ENCODE results near the gene CLNK.
"Not testable (repeated sequence)": the region's sequence is repeated elsewhere in the genome, so short reads cannot be mapped to it uniquely, and the experiment has no call there.

CLNK gene

DNA sequence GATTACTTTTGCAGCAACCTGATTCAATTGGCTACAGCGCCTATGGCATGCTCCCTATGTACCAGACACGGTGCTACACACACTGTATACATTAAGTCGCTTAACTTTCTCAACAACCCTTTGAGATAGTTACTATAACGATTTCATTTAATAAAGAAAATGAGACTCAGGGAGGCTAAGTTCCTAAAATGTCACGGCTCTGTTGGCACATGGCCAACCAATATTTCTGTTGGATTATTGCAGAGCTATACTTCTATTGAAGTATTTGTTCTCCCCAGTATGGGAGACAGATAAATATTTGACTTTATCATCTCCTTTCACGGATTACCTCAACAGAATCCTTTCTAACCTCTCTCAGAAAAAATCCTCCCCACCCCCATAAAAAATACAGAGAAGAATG is 25.3 kb downstream of the CLNK start:
- no peak for DNase-seq

DNA sequence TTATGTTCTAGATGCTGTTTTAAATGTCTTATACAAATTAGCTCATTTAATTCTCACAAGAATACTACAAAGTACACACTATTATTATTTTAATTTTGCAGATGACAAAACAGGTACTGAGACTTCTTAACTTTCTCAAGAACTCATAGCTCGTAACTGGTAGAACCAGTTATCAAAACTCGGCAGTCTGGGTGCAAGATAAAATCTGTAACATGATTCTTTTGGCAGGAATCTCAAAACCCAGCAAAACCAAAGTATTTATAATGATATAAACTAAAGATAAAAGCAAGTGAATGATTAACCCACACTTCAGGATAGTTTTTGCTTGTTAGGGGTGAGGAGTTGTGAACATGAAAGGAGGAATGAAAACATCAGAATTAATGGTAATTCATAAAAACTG is 27.6 kb downstream of the CLNK start:
- no peak for DNase-seq

DNA sequence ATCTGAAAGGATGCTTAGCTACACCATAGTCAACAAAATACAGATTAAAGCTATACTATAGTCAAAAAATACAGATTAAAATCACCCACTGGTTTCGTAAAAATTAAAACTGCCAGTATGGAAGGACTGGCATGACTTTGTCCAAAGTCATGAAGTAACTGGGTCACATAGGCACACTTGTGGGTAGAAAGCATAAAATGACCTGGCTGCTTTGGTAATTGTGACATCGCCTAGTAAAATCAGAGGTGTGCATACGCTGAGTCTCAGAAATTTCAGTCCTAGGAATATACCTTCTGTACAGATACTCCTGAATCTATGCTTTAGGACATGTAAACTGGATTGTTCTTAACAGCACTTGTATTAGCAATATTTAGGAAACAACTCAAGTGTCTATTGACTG is 28.1 kb downstream of the CLNK start:
- DNase-seq = no peak

DNA sequence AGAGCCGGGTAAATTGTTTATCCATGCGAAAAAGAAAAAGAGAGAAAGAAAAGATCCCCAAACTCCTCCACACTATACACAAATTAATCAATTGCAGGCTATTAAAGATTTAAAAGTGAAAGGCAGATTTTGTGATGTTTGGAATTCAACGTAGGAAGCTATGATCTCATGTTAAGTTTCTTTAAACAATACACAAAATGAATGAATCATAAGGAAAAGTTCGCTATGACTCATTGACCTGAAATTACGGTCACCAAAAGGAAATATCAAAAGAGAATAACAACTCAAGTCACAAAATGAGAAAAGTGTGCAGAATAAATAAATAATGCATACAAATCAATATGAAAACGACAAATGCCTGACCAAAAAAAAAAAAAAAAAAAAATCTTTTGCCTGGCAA is 28.6 kb downstream of the CLNK start:
- DNase-seq = peak; percentile 55

DNA sequence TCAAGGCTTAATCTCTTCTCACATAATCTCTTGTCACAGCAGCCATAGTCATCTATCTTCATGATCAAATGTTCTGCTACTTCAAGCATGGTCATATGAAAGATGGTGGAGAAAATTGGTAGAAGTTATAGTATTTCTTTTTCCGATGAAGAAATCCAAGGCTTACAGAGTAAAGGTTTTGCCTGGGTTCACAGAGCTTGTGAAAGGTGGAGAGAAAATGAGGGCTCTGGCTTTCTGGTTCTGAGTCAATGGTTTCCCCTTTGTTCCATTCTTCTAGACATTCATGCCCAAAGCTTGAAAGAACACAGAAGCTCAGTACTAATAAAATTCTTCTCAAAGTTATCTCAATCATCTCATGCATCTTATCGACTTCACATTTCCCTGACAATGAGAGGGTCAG is 36.1 kb downstream of the CLNK start:
- no peak for DNase-seq

DNA sequence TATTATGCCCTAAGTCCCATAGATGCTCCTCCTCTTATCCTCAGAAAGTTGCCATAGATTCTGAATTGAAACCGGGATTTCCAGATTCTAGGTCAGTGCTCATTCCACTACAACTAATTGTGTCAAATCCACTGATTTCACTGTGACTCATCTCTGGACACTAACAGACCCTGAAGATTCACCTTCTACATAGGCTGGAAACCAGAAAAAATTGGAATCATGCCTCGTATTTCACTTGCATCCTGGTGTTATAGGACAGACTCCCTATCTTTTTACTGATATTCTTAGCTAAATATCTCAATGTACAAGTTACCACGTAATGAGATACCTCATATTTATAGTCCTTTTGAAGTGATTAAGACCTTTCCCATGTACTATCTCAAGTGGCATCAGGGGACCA is 36.7 kb downstream of the CLNK start:
- DNase-seq = no peak

DNA sequence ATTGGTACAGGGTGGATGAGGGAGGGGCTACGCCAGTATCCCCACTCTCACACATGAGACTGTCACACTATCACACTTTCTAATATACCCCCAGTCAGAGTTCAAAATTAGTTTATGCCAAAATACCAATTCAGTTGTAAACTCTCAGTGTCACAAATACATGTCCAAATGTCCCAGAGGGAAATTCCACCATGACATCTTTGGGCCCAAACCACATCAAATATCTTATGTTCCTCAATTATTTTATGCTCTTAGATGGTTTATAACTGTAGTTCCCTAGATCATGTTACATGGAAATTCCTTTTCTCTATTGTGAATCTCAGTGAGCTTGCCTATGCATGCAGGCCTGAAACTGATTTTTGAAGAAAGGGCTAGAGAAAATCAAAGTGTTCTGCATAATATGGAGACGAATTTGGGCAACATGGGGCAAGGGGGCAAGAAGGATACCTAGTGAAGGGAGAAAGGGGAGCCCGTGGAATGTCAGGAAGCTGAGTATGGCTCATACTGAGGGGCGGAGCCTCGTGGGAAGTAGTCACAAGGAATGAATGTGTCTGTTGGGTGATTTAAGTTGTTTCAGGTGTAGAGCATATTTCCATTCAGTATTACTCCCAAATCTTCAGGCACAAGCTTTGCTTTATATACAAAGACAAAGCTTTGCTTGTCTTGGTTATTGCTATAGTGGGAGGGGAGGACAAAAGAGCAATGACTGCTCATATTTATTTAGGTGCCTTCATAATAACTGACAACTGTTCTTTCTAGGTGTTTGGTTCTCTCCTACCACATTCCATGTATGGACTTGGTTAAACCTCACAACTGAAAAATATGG is 40.8 kb downstream of the CLNK start:
- DNase-seq = no peak

DNA sequence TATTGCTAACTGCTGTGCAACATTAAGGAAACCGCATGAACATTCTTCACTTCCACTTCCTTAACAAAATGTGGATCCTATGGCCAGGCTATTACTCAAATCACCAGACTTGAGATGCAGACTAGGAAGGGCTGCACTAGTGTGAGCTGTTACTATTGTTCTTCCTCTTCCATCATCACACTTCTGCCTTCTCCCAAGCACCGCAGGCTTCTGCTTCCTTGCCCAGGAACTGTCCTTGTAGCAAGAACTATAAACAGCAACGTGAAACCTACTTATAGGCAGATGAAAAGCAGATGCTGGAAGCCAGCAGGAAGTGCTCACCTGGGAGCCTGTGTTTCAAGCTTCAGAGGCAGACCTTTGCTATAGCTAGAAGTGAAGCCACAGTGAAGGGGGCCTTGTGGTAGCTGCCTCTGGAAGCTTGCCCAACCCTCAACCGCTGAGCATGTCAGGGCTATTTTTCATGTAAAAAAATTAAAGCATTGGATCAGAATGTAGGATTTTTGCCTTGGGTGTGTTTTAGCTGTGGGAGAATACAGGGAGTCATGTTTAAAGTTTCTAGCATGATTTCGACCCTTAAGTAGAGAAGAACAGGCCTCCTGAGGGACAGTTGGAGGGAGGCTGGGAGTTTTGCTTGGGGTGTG is 43.9 kb downstream of the CLNK start:
- DNase-seq = no peak

DNA sequence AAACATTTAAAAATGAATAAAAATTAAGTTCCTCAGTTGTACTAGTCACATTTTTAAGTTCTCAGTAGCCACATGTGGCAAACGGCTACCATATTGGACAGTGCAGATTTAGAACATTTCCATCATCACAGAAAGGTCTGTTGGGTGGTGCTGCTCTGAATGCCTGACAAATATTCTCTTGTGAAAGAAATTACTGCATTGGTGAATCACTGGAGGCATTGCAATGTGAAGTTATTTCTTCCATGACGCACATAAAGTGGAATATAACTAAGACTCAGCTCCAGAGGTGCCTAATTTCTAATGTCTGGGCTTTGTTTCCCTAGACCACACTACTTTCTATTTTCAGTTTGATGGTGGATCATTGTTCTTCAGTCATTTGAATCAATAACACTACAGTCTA is 44.9 kb downstream of the CLNK start:
- no peak for DNase-seq

DNA sequence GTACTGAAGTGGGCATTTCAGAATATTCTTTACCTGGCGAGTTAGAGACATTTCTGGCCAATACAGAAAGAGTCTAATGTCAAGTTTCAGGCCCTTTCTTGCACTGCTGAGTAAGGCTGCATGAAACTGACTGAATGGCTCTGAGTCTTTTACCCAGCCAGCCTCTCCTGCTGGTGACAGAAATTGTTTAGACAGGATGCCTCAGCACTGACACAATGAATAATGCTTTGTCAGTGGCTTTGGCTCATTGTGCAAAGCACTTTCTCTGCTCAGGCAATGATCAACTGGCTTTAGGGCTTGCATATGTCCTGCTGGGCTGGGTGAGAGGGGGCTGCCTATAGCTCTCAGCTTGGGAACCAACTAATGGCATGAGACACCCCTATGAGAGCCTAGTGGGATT is 45.5 kb downstream of the CLNK start:
- no peak for DNase-seq

DNA sequence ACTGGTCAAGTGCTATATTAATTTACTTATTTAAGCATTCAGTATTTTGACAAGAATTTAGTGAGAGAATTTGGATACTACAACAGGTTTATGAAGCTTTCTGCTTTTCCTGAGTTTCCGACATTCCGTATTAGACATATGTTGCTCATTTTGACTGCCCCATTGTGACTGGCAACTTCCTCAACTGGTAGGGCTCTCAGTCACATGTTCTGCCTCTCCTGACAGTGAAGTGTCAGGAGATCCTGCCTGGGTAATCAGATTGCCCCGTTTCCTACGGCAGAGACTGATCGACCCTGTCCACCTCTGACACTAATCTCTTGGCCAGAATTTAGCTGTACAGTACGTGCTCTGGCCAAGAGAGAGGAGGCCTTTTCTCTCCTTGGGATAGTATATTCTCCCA is 49.5 kb downstream of the CLNK start:
- DNase-seq = no peak

DNA sequence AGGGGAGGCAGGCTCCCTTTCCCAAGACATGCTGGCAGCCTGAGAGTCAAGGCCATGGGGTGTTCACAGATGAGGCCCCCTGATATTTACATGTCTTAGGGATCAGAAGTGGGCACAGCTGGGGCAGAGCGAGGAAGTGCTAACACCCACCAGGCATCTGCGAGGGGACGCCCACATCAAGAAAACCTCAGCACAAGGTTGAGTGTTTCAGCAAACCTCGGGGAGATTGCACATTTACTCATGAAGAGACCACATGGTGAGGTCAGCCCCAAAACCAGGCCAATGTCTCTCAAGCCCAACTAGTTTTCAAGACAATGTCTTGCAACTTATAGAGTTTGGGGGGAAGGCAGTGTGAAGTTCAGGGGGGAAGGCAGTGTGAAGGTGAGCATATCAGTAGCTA is 55.2 kb downstream of the CLNK start:
- no peak for DNase-seq

DNA sequence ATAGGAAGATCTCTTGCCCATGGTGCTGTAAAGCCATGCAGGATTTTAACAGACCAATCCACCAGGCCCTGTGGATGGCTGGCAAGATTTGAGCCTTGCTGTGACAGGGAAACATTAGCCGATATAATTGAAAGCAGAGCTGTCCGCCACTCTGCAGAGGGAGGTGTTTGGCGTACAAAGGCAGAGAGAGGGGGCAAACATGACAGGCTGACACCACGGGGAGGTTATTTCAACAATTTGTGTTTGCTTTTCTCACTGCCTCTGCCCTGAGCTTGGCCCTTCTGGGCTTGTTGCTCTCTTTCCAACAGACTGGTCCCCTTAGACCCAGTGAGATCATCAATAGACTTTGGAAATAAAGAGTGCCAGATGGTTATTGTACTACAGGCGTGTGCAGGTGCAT is 59.4 kb downstream of the CLNK start:
- no peak for DNase-seq

DNA sequence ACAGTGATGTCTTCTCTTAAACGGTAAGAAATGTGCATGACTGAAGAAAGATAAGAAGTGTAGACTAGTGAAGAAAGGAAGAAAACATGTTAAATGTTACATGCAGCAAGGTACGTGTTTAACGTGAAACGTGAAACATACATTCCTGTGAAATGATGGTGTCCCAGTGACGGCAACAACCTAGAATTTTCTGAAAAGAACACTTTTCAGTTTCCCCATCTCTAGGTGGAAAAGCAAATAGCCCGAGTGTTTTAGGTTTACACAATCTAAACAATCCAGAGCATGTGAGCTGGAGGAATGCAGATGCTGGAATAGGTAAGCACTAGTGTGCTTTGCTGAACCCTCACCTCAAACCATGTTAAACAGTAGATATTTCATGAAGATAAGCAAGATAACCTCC is 60.7 kb downstream of the CLNK start:
- DNase-seq = no peak

DNA sequence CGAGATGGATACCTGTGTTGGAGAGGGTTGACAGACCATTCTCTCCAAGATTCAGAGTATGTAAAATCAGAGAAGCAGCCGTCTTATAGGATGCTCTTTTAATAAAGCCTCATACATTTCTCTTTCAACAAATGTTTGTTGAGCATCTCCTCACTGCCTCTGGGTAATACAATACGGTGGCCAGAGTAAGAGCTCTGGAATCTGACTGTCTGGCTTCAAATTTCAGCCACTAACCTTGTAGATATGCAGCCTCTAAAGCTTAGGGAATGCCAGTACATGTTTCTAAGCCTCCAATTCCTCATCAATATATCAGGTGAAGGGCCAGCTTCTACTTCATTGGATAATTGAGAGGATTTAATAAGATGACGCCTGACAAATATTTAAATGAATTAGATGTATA is 61.3 kb downstream of the CLNK start:
- DNase-seq = peak; percentile 21

DNA sequence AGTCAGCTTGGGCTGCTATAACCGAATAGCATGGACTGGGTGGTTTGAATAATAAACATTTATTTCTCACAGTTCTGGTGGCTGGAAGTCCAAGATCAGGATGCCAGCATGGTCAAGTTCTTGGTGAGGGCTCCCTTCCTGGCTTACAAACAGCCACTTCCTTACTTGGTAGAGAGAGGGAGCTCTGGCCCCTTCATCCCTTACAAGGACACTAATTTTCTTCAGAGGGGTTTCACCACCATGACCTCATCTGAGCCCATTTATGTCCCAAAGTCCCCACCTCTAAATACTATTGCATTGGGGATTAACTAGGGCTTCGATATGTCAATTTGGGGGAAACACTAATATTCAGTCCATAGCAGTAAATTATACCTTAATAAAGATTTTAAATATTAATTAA is 61.8 kb downstream of the CLNK start:
- no peak for DNase-seq

DNA sequence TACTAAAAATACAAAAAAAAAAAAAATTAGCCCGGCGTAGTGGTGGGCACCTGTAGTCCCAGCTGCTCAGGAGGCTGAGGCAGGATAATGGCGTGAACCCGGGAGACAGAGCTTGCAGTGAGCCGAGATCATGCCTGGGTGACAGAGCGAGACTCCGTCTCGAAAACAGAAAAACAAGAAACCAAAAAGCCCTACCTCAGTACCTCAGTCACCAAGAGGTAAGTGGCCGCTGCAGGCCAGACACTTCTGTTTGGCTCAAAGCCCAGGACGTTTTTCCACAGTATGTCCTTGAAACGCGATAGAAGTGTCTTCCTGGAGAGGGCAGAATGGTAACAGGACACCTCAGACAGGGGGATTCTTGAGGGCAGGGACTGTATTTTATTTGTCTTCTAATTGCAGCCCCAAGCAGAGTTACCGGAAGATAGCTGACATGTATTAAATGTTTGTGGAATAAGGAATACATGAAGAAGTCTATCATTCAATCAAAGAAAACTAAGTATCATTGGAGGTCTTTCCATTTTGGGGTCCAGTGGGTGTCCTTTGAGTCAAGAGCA is 63.6 kb downstream of the CLNK start:
- DNase-seq = no peak

DNA sequence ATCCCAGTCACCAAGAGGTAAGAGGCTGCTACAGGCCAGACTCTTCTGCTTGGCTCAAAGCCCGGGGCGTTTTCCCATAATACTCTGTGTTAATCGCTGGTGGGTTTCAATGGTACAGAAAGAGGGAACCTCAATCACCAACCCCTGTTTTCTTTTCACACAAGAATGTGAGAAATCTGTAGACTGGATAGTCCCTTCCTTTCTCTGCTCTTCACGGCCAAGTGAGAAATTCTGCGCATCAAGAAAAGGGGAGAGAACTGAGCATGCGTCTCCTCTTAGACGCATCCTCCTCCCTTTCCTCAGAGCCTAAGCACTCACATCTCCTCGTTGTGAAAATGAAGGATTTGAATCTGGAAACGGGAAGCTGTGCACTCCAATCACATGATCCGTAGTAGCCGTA is 64.7 kb downstream of the CLNK start:
- no peak for DNase-seq

DNA sequence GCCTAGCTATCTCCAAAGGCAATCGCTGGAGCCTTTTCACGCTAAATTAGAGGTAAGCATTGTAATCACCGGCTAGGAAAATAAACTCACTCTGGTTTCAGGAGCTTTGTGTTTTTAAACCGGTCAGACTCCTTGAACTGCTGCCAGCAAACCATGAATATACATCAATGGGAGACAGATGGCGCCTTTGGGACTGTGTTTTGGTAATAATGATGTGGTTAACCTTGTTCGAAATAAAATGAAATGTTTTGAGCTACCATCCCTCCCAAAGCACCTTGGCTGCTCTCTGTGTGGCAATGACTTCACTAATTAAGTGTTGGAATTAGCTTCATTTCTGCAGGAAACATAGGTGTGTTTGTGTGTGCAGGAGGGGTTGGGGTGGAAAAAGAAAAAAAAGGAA is 65.3 kb downstream of the CLNK start:
- no peak for DNase-seq

DNA sequence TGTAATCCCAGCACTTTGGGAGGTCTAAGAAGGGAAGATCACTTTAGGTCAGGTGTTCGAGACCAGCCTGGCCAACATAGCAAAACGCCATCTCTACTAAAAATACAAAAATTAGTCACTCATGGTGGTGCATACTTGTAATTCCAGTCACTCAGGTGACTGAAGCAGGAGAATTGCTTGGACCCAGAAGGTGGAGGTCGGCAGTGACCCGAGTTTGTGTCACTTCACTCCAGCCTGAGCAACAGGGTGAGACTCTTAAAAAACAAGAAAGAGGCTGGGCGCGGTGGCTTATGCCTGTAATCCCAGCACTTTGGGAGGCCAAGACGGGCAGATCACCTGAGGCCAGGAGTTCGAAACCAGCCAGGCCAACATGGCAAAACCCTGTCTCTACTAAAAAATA is 69.6 kb downstream of the CLNK start:
- DNase-seq = not testable (repeated sequence)

DNA sequence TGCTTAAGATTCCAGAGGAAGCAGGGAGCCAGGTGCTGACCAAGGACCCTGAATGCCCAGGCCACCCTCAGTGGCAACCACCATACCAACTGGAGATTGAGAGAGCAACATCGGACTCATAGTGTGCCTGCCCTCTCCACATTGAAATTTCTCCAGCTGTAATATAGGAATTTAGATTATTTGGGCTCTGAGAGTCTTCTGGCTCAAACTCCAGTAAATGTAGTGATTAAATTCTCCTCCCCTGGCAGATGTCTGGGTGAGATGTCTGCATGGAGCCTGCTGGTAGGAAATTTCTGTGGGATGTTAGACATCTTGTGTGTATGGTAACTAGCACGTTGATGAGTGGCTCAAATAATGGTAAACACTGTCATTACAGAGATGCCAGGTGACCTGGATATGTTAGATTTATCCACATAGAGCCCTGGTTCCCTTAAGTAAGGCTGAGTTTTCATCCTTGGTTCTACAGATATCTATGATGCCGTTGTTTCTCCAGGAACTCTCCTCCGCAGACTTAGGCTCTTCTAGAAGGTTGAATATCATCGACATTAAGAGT is 70.6 kb downstream of the CLNK start:
- no peak for DNase-seq

DNA sequence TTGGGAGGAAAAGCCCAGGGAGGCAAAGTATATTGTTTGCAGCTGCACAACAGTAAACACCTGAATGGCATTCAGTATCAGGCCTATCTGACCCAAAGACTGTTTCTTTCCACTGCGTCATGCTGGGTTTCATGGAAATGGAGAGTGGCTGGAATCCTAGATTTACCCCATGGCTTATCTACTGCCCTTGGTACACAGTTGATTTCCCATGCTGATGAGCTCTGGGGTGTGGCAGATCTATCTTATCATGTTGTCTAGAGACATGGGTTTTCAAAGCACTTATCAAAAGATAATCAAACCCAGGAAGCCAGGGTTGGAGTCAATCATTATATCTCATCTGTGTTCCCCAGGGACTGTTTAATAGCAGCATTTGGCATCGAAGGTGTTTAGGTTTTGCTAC is 72.1 kb downstream of the CLNK start:
- DNase-seq = no peak

DNA sequence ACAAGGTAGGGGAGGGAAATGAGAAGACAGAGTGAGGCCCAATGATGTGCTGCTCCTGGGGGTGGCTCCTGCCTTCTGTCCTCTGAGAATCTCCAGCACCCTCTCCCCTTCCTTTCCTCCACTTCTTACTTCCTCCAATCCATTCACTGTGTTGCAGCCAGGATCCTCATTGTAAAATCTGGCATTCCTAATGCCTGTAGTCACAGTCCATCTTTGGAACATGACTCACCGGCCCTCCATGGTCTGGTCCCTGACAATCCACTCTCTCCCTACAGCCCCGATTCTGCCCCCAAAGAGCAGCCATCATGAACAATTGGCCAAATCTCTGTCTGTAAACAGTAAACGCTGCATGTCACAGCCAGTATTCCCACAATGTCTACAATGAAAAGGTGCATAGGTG is 72.9 kb downstream of the CLNK start:
- peak; percentile 77 for DNase-seq

DNA sequence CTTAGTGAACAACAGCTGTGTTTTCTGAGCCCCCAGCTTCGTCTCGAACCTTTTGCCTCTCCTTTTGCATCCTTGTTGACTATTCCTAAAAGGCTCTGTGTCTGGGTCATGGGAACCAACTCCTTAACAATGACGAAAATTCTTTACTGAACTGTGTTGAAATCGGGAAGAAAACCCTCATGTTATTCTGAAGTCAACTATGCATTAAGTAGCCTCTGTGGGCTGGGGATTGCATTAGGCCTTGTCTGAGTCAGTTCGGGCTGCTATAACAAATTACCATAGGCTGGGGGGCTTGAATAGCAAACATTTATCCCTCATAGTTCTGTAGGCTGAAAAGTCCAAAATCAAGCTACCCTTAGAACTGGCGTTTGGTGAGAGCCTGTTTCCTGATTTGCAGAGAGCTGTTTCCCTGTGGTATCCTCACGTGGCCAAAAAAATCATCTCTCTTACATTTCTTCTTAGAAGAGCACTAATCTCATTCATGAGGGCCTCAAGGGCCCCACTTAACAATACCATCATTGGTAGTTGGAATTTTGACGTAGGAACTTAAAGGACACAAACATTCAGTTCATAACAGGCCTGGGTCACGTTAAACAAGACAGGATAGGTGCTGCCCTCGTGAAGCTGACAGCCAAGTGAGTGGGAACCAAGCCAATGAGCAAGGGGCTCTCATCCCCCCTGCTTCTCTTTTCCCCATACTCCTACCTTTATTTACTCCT is 75.9 kb downstream of the CLNK start:
- DNase-seq = no peak

Measured in HCEC 1CT (cell line).